Parathyroid adenoma (tissue), 2 donors: ENCODE measurements around the gene BRINP3.

Experiments
- H2AFZ ChIP-seq: fragments of 300-600 bp; sonication (generic); one replicate; pipeline ENCODE4 v1.7.0; 2017; ENCODE audit warnings: antibody characterized with exemption, mild to moderate bottlenecking
- H3K27ac ChIP-seq: fragments of 300-600 bp; sonication (generic); one replicate; pipeline ENCODE4 v1.7.0; 2017
- H3K27me3 ChIP-seq: fragments of 300-600 bp; sonication (generic); one replicate; pipeline ENCODE4 v1.7.0; 2017; ENCODE audit warnings: low read length; ENCODE audit not compliant: control insufficient read depth, insufficient read depth
- H3K36me3 ChIP-seq: fragments of 300-600 bp; sonication (generic); one replicate; pipeline ENCODE4 v1.7.0; 2017; ENCODE audit warnings: low read length; ENCODE audit not compliant: control insufficient read depth, insufficient read depth
- H3K4me1 ChIP-seq: fragments of 300-600 bp; sonication (generic); one replicate; pipeline ENCODE4 v1.7.0; 2017; ENCODE audit warnings: control low read depth
- H3K4me2 ChIP-seq: fragments of 300-600 bp; sonication (generic); one replicate; pipeline ENCODE4 v1.7.0; 2017; ENCODE audit warnings: low read length
- H3K4me3 ChIP-seq: fragments of 300-600 bp; sonication (generic); one replicate; pipeline ENCODE4 v1.7.0; 2017; ENCODE audit warnings: low read depth, low read length
- H3K79me2 ChIP-seq: fragments of 300-600 bp; sonication (generic); one replicate; pipeline ENCODE4 v1.7.0; 2017; ENCODE audit warnings: control low read depth
- H3K9ac ChIP-seq: fragments of 300-600 bp; sonication (generic); one replicate; pipeline ENCODE4 v1.7.0; 2017; ENCODE audit warnings: mild to moderate bottlenecking
- H3K9me3 ChIP-seq: fragments of 300-600 bp; sonication (generic); one replicate; pipeline ENCODE4 v1.7.0; 2017; ENCODE audit warnings: low read length; ENCODE audit not compliant: control insufficient read depth
- CTCF ChIP-seq: fragments of 300-600 bp; sonication (generic); IDR thresholded peaks from one replicate; pipeline ENCODE4 v1.7.0; 2017; ENCODE audit warnings: antibody characterized with exemption, mild to moderate bottlenecking
- donor health status: primary hyperparathyroidism.

Gene BRINP3

GRCh38 chr1:190259424-190259823, 218.2 kb downstream of the BRINP3 start:
- Histone ChIP-seq H3K4me2 (no peak overlapping the region), H3K9ac (no peak overlapping the region), H3K36me3 (no peaks in the 10 kb centered on the region), H3K9me3 (no peaks in the 10 kb centered on the region), H3K4me1 (no peaks in the 10 kb centered on the region), H3K79me2 (no peaks in the 10 kb centered on the region), H3K27ac (no peak overlapping the region), H3K4me3 (no peak overlapping the region), H2AFZ (no peak overlapping the region), H3K27me3 (no peaks in the 10 kb centered on the region)
- TF ChIP-seq CTCF, result no peak

DNA sequence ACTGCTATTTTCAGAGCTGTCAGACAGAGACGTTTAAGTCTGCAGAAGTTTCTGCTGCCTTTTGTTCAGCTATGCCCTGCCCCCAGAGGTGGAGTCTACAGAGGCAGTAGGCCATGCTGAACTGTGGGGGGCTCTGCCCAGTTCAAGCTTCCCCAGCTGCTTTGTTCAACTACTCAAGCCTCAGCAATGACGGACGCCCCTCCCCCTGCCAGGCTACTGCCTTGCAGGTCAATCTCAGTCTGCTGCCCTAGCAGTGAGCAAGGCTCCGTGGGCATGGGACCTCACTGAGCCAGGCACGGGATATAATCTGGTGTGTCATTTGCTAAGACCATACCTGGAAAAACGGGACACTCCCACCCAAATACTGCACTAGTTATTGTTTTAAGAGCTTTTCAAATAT, 219.7 kb downstream of the BRINP3 start:
- Histone ChIP-seq H2AFZ (no peak overlapping the region), H3K4me3 (no peak overlapping the region), H3K4me1 (no peaks in the 10 kb centered on the region), H3K36me3 (no peaks in the 10 kb centered on the region), H3K79me2 (no peaks in the 10 kb centered on the region), H3K27ac (no peak overlapping the region), H3K27me3 (no peaks in the 10 kb centered on the region), H3K9me3 (no peaks in the 10 kb centered on the region), H3K9ac (no peak overlapping the region), H3K4me2 (no peak overlapping the region)
- no peak for TF ChIP-seq CTCF

DNA sequence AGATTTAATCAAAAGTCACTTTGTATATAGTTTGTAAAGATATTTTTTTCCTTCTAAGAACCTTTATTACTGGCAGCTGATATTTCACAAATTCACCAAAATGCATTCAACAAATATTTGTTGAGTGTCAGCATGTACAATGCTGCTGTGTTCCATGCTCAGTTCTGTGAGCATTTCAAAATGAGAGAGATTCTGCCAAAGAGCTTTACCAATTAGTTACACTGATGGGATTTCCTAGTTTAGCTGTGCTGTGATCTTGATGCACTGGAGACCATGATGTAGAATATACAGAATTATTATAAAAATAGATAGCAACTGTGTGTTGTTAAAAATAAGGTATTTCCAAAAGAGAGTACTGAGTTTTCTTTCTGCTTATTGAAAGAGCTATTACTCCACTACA, 225.6 kb downstream of the BRINP3 start:
- Histone ChIP-seq H3K4me3 (no peak overlapping the region), H3K9me3 (no peaks in the 10 kb centered on the region), H3K27ac (no peak overlapping the region), H3K9ac (no peak overlapping the region), H3K4me1 (no peaks in the 10 kb centered on the region), H3K79me2 (no peaks in the 10 kb centered on the region), H3K36me3 (no peaks in the 10 kb centered on the region), H2AFZ (no peak overlapping the region), H3K4me2 (no peak overlapping the region), H3K27me3 (no peaks in the 10 kb centered on the region)
- TF ChIP-seq CTCF, result no peak

GRCh38 chr1:190250368-190250767, 227.3 kb downstream of the BRINP3 start:
- H3K27me3 ChIP-seq, result no peaks in the 10 kb centered on the region
- H3K79me2 ChIP-seq, result no peaks in the 10 kb centered on the region
- H3K4me1 ChIP-seq, result no peaks in the 10 kb centered on the region
- H2AFZ ChIP-seq, result no peak overlapping the region
- TF ChIP-seq CTCF, result no peak
- no peaks in the 10 kb centered on the region for H3K9me3 ChIP-seq
- no peak overlapping the region for H3K4me2 ChIP-seq
- H3K4me3 ChIP-seq, result no peak overlapping the region
- H3K36me3 ChIP-seq, result no peaks in the 10 kb centered on the region
- no peak overlapping the region for H3K9ac ChIP-seq
- no peak overlapping the region for H3K27ac ChIP-seq

DNA sequence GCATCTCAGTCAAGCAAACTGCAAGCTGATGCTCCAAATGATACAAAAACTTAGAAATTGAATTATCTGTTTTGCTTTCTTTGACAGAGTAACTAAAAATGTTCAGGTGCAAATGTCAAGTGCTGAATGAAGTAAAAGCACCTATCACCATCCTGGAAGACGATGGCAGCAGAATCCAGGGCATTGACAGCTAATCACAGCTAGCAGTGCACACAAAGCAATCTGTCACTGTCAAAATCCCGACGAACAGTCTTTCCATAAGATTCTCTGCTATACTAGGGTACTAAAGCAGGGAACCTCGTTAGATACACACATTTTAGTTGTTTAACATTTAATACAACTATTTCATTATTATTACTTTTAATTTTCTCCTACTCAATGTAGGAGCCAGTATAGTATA, 233.3 kb downstream of the BRINP3 start:
- Histone ChIP-seq H3K9me3 (no peaks in the 10 kb centered on the region), H3K4me2 (no peak overlapping the region), H3K27ac (no peak overlapping the region), H3K4me3 (no peak overlapping the region), H3K36me3 (no peaks in the 10 kb centered on the region), H3K9ac (no peak overlapping the region), H3K4me1 (no peaks in the 10 kb centered on the region), H3K27me3 (no peaks in the 10 kb centered on the region), H3K79me2 (no peaks in the 10 kb centered on the region), H2AFZ (no peak overlapping the region)
- TF ChIP-seq CTCF, result no peak
